ENCODE data around the gene ADAMTS9.

- no peak for TF ChIP-seq CTCF (IDR thresholded peaks at IDR 0.05)
- no peak for TF ChIP-seq EZH2 (IDR thresholded peaks at IDR 0.05)
- no peak for TF ChIP-seq EZH2phosphoT487 (IDR thresholded peaks at IDR 0.05)
Measured at GRCh38 chr3:64541803-64542202, 146.0 kb downstream of the ADAMTS9 start.

All from neural progenitor cell (in vitro differentiated cells).